Thyroid gland (tissue), 4 donors: ENCODE results near the gene IKZF2. TPM values are rescaled to one million over a fixed set of nuclear protein-coding genes. Genes with fewer than 3 reads are reported as not detected.

ENCODE experiments used
- DNase-seq, 2 donors: peaks; one replicate each; pipeline ENCODE4 v3.0.0-alpha.2; 2019
- H3K27ac ChIP-seq, 3 donors: fragments of 200-600 bp; sonication (generic); 1 replicate in 2 of 3; 2 replicates in 1 of 3; pipeline ENCODE4 v1.5.1; 2016 to 2019; ENCODE audit warnings: mild to moderate bottlenecking in 1 of 3, moderate library complexity in 1 of 3
- H3K27me3 ChIP-seq: fragments of 200-600 bp; sonication (generic); one replicate; pipeline ENCODE4 v1.5.1; 2019
- H3K36me3 ChIP-seq, 2 donors: fragments of 200-600 bp; sonication (generic); one replicate each; pipeline ENCODE4 v1.5.1; 2016 to 2019
- H3K4me1 ChIP-seq, 2 donors: fragments of 200-600 bp; sonication (generic); one replicate each; pipeline ENCODE4 v1.5.1; 2017 to 2019
- H3K4me3 ChIP-seq, 3 donors: fragments of 200-600 bp; sonication (generic); replicated peaks in 1 of 3; 1 replicate in 2 of 3; 2 replicates in 1 of 3; pipeline ENCODE4 v1.5.1; 2016; ENCODE audit warnings: mild to moderate bottlenecking in 1 of 3
- H3K9me3 ChIP-seq: fragments of 200-600 bp; sonication (generic); one replicate; pipeline ENCODE4 v1.5.1; 2017
- CTCF ChIP-seq, 6 experiments: fragments of 200-600 bp in 3 of 6; fragments of 450-650 bp in 3 of 6; sonication (generic) in 3 of 6; IDR thresholded peaks; one replicate each; pipeline ENCODE4 v1.5.1; 2016 to 2019; ENCODE audit warnings: antibody characterized with exemption in 6 of 6, mild to moderate bottlenecking in 2 of 6, inconsistent platforms in 1 of 6, moderate library complexity in 1 of 6
- POLR2A ChIP-seq, 2 donors: fragments of 450-650 bp; IDR thresholded peaks; one replicate each; pipeline ENCODE4 v1.6.1; 2017; ENCODE audit warnings: antibody characterized with exemption in 2 of 2, mild to moderate bottlenecking in 2 of 2, moderate library complexity in 1 of 2
- WGBS, 2 donors: methylation state at CpG; one replicate each; pipeline ENCODE4 v1.1.5; 2017; 5-methylcytosine and 5-hydroxymethylcytosine counted together
- intact Hi-C: fragments of 100-400 bp; cut with DNase I; formaldehyde crosslinking; loops from one replicate; pipeline ENCODE4 v1.15.1; 2023
- total RNA-seq, 4 donors: library from RNA; depleted of rRNA; stranded (reverse); fragments of >200 nt; gene quantifications; one replicate each; pipeline ENCODE4 v1.2.3, GENCODE V29; 2016

Gene IKZF2
- total RNA-seq, 4 donors from 2014 or later: 25.3 to 84.8 (median 47.2) TPM

DNA sequence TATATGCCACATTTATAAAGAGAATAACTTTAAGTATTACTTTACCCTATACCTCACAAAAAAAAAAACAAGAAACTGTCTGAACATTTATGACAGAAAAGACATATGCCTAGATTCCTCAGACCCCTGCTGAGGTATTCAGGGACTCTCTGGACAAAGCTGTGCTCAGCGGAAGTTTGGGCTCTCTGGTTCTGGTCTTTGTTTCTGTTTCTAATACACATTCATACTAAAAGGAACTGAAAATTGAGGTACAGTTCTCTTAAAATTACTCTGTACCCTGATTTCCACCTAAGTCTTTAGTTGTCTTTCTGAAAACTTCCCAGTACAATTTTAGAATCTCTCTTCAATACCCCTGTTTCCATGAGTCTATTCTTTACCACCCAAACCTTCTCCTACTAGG is 160.3 kb downstream of the IKZF2 start:
- Histone ChIP-seq H3K4me3 (no peak overlapping the region), H3K9me3 (no peaks in the 10 kb centered on the region), H3K36me3 (no peaks in the 10 kb centered on the region), H3K4me1 (no peaks in the 10 kb centered on the region), H3K27me3 (no peaks in the 10 kb centered on the region), H3K27ac (no peak overlapping the region)
- 100% methylated on average over 1 of the region's 1 CpG for WGBS, 2 donors
- intact Hi-C loops: no loop called here
- no peak for DNase-seq
- TF ChIP-seq POLR2A (IDR thresholded peaks at IDR 0.05) (no peak), CTCF (IDR thresholded peaks at IDR 0.05) (no peak)

- H3K36me3 ChIP-seq: no peaks in the 10 kb centered on the region
- H3K4me1 ChIP-seq: no peaks in the 10 kb centered on the region
- no peaks in the 10 kb centered on the region for H3K9me3 ChIP-seq
- intact Hi-C loops: no loop called here
- no peak overlapping the region for H3K4me3 ChIP-seq
- no peak overlapping the region for H3K27ac ChIP-seq
- no peak for DNase-seq
- WGBS, 2 donors: 81 to 97% methylated on average over 1 of the region's 1 CpG
- TF ChIP-seq POLR2A (IDR thresholded peaks at IDR 0.05): no peak
- no peak for TF ChIP-seq CTCF (IDR thresholded peaks at IDR 0.05)
- H3K27me3 ChIP-seq: no peaks in the 10 kb centered on the region
Observed at GRCh38 chr2:212990697-212991096, 160.7 kb downstream of the IKZF2 start.

DNA sequence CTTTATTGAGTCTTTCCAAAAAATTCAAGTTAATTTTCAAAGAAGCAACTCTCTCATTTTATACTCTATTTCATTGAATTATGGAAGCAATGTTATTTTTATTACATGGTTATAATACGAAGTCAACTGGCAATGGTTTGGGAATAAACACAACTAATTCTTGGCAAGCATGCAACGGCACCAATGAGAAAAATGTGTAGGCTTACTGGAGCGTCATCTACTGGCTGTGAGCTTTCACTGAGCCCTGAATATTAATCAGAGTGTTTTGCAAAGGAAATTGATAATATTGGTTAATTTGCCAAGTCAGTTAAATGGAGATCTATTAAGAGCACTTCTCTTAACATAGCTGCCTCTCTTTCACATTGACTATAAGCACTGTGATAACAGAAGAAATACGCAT is 163.9 kb downstream of the IKZF2 start:
- Histone ChIP-seq H3K4me3 (no peak overlapping the region), H3K9me3 (no peaks in the 10 kb centered on the region), H3K27me3 (no peaks in the 10 kb centered on the region), H3K36me3 (no peaks in the 10 kb centered on the region), H3K27ac (no peak overlapping the region), H3K4me1 (no peaks in the 10 kb centered on the region)
- TF ChIP-seq CTCF (IDR thresholded peaks at IDR 0.05) (no peak), POLR2A (IDR thresholded peaks at IDR 0.05) (no peak)
- intact Hi-C loops: no loop called here
- DNase-seq: no peak
- 83 to 84% methylated on average over 4 of the region's 4 CpGs for WGBS, 2 donors

DNA sequence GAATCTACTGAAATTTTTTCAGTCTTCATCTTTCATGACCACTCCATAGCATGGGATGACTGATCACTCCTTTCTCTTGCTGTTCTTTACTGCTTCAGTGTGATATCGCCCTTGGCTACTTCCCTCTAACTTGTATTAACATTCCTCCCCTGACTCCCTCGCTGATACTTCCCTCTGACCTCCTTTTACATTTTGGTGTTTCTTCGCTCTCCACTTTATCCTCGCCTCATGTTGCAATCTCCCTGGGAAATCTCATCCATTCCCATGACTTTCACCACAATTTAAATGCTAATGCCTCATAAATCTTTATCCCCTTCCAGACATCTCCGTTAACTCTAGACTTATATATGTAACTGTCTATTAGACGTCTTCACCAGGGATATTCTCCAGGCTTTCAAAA is 167.3 kb downstream of the IKZF2 start:
- H3K27ac ChIP-seq: no peak overlapping the region
- intact Hi-C loops: no loop called here
- no peaks in the 10 kb centered on the region for H3K36me3 ChIP-seq
- TF ChIP-seq CTCF (IDR thresholded peaks at IDR 0.05): no peak
- TF ChIP-seq POLR2A (IDR thresholded peaks at IDR 0.05): no peak
- H3K4me1 ChIP-seq: peaks cover 0 to 7% of the 10 kb centered on the region in 2 donors
- 79 to 83% methylated on average over 6 of the region's 6 CpGs for WGBS, 2 donors
- H3K9me3 ChIP-seq: no peaks in the 10 kb centered on the region
- H3K4me3 ChIP-seq: no peak overlapping the region
- H3K27me3 ChIP-seq: no peaks in the 10 kb centered on the region
- DNase-seq: no peak

GRCh38 chr2:212979799-212980198 is 171.6 kb downstream of the IKZF2 start:
- Histone ChIP-seq H3K9me3 (no peaks in the 10 kb centered on the region), H3K36me3 (no peaks in the 10 kb centered on the region), H3K4me1 (peaks cover 0 to 15% of the 10 kb centered on the region in 2 donors), H3K27ac (no peak overlapping the region), H3K4me3 (no peak overlapping the region), H3K27me3 (no peaks in the 10 kb centered on the region)
- WGBS, 2 donors: 34 to 47% methylated on average over 1 of the region's 1 CpG
- TF ChIP-seq POLR2A (IDR thresholded peaks at IDR 0.05) (no peak), CTCF (IDR thresholded peaks at IDR 0.05) (no peak)
- no peak for DNase-seq
- intact Hi-C loops: no loop called here
